Loucy (cell line): ENCODE data around the gene SOX8.

Experiments used
- H2AFZ ChIP-seq: fragments of 200-600 bp; sonication (generic); 2 replicates; pipeline ENCODE4 v1.6.0; 2016; ENCODE audit warnings: antibody characterized with exemption, mild to moderate bottlenecking, low read length, moderate library complexity
- H3F3A ChIP-seq: fragments of 200-600 bp; 2 replicates; pipeline ENCODE4 v1.6.0; 2016; ENCODE audit warnings: antibody characterized with exemption, low read depth, mild to moderate bottlenecking
- H3K27me3 ChIP-seq: fragments of 200-600 bp; sonication (generic); 2 replicates; pipeline ENCODE4 v1.6.1; 2014; ENCODE audit warnings: low read length, mild to moderate bottlenecking; ENCODE audit not compliant: insufficient read depth, poor library complexity, severe bottlenecking
- H3K36me3 ChIP-seq: fragments of 200-600 bp; sonication (generic); 2 replicates; pipeline ENCODE4 v1.6.1; 2016; ENCODE audit warnings: low read length; ENCODE audit not compliant: insufficient read depth
- H3K4me1 ChIP-seq: fragments of 200-600 bp; sonication (generic); 2 replicates; pipeline ENCODE4 v1.5.1; 2014; ENCODE audit warnings: low read length, mild to moderate bottlenecking; ENCODE audit not compliant: insufficient read depth, poor library complexity, severe bottlenecking
- H3K4me2 ChIP-seq: fragments of 200-600 bp; sonication (generic); 2 replicates; pipeline ENCODE4 v1.6.0; 2014; ENCODE audit warnings: antibody characterized with exemption, low read length, low read depth, mild to moderate bottlenecking; ENCODE audit not compliant: poor library complexity, severe bottlenecking
- H3K4me3 ChIP-seq: fragments of 200-600 bp; sonication (generic); 2 replicates; pipeline ENCODE4 v1.5.1; 2014; ENCODE audit warnings: low read length, mild to moderate bottlenecking, mixed read lengths; ENCODE audit not compliant: poor library complexity, severe bottlenecking
- H3K79me2 ChIP-seq: fragments of 200-600 bp; sonication (generic); 2 replicates; pipeline ENCODE4 v1.6.1; 2014; ENCODE audit warnings: low read length; ENCODE audit not compliant: insufficient read depth
- H3K9ac ChIP-seq: fragments of 200-600 bp; sonication (generic); 2 replicates; pipeline ENCODE4 v1.6.0; 2014; ENCODE audit warnings: mild to moderate bottlenecking, low read depth, low read length, moderate library complexity; ENCODE audit not compliant: poor library complexity, severe bottlenecking
- H3K9me2 ChIP-seq: fragments of 200-600 bp; sonication (generic); replicated peaks from 2 replicates; pipeline ENCODE4 v1.6.1; 2016; ENCODE audit warnings: low read depth, low read length, mixed read lengths
- H3K9me3 ChIP-seq: fragments of 200-600 bp; sonication (generic); 2 replicates; pipeline ENCODE4 v1.6.1; 2014; ENCODE audit warnings: mild to moderate bottlenecking, antibody characterized with exemption, low read length, low read depth; ENCODE audit not compliant: insufficient read depth
- H4K20me1 ChIP-seq: fragments of 200-600 bp; sonication (generic); 2 replicates; pipeline ENCODE4 v1.6.0; 2014; ENCODE audit warnings: antibody characterized with exemption, low read length, mild to moderate bottlenecking; ENCODE audit not compliant: insufficient read depth, poor library complexity, severe bottlenecking
- CTCF ChIP-seq: fragments of 200-600 bp; sonication (generic); conservative IDR thresholded peaks from 2 replicates; pipeline ENCODE4 v1.5.1; 2014; ENCODE audit warnings: mild to moderate bottlenecking, antibody characterized with exemption, low read length
- EZH2phosphoT487 ChIP-seq: fragments of 200-600 bp; IDR thresholded peaks from 2 replicates; pipeline ENCODE4 v1.6.1; 2018; ENCODE audit warnings: antibody characterized with exemption, mild to moderate bottlenecking, moderate library complexity, borderline replicate concordance

SOX8 gene

DNA sequence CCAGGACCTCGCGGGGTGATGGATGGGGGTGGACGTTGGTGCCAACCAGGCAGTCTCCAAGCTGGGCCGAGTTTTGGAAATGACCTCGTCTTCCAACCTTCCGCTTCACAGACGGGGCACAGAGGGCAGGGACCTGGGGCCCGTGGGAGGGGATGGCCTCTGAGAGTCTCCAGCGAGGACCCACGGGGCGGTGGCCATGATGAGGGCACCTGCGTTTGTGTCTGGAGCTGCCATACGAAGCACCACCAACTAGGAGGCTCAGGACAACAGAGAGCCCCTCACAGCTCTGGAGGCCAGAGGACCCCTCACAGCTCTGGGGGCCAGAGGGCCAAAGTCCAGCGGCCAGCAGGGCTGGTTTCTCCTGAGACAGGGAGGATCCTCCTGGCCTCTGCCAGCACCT lies 26.5 kb downstream of the SOX8 start:
- no peaks in the 10 kb centered on the region for H3K79me2 ChIP-seq
- no peaks in the 10 kb centered on the region for H3K9me2 ChIP-seq
- no peak overlapping the region for H3K4me3 ChIP-seq
- TF ChIP-seq EZH2phosphoT487 = no peak
- no peak for TF ChIP-seq CTCF
- H3K9me3 ChIP-seq = no peaks in the 10 kb centered on the region
- no peak overlapping the region for H2AFZ ChIP-seq
- H3K36me3 ChIP-seq = no peaks in the 10 kb centered on the region
- no peak overlapping the region for H3K9ac ChIP-seq
- H4K20me1 ChIP-seq = no peaks in the 10 kb centered on the region
- H3K4me1 ChIP-seq = no peaks in the 10 kb centered on the region
- H3F3A ChIP-seq = no peaks in the 10 kb centered on the region
- H3K27me3 ChIP-seq = no peaks in the 10 kb centered on the region
- no peak overlapping the region for H3K4me2 ChIP-seq

DNA sequence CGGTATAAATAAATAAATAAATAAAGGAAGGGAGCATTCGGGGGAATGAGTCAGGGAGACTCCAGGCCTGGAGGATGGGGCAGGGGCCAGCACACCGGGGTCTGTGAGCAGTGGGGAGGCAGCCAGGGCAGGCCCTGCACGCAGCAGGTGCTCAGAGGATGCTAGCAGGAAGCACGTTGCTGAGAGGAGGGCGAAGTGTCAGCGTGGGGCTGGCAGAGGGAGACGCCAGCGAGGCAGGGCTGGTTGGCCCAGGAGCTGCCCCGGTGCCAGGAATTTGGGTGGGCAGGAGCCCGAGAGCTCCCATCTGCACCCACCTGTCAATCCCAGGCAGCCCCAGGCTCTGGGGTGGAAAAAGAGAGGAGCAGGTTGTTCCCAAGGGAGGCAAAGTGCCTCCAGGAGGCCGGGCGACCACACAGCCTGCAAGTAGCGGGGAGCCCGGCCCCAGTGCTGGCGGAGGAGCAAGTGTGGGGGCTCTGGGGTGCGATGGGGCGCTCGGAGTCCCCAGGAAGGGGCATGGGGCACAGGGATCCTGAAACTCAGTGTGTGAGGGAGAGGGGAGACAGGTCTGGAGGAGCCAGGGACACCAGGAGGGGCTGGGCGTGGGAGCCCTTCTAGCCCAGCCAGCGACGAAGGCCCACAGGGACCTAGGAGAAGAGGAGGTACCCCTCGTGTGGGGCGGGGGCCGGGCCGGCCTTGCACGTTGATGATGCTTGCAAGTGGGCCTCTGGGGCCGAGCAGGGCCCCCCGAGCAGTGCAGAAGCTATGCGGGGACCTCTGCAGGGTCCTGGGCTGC lies 28.0 kb downstream of the SOX8 start:
- Histone ChIP-seq H3K9me2 (no peaks in the 10 kb centered on the region), H3K9me3 (no peaks in the 10 kb centered on the region), H3K4me1 (no peaks in the 10 kb centered on the region), H4K20me1 (no peaks in the 10 kb centered on the region), H3F3A (no peaks in the 10 kb centered on the region), H3K9ac (no peak overlapping the region), H3K4me2 (no peak overlapping the region), H3K79me2 (no peaks in the 10 kb centered on the region), H3K36me3 (no peaks in the 10 kb centered on the region), H3K27me3 (no peaks in the 10 kb centered on the region), H2AFZ (no peak overlapping the region), H3K4me3 (no peak overlapping the region)
- TF ChIP-seq EZH2phosphoT487 (no peak), CTCF (no peak)

DNA sequence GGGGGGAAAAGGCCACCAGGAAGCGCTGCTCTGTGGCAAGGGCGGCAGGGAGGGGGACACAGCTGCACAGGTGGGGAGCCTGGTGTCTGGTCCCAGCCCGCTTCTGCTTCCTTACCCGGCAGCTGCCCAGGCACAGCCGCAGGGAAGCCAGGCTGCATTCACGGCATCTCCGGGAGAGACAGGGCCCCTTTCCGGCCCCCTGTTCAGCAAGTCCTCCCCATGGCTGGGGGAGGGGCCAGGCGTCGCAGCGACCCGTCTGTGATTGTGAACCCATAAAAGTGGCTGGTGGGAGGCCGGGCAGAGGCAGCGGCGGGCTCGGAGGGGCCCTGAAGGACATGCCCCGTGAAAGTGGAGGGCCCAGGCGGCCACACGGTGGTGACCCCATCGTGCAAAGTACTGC lies 28.7 kb downstream of the SOX8 start:
- H4K20me1 ChIP-seq = no peaks in the 10 kb centered on the region
- H3K9ac ChIP-seq = no peak overlapping the region
- no peaks in the 10 kb centered on the region for H3K36me3 ChIP-seq
- no peak overlapping the region for H2AFZ ChIP-seq
- no peaks in the 10 kb centered on the region for H3K9me3 ChIP-seq
- no peaks in the 10 kb centered on the region for H3K79me2 ChIP-seq
- H3K4me1 ChIP-seq = no peaks in the 10 kb centered on the region
- H3K9me2 ChIP-seq = no peaks in the 10 kb centered on the region
- H3K4me3 ChIP-seq = no peak overlapping the region
- H3K27me3 ChIP-seq = no peaks in the 10 kb centered on the region
- TF ChIP-seq EZH2phosphoT487 (no peak), CTCF (no peak)
- no peak overlapping the region for H3K4me2 ChIP-seq
- H3F3A ChIP-seq = no peaks in the 10 kb centered on the region
